Measurements from ENCODE around the gene C11orf42. TPM values are rescaled to one million over a fixed set of nuclear protein-coding genes. Genes with fewer than 3 reads are reported as not detected.
A peak's percentile ranks its signal among the peaks of the same experiment; 100 is the strongest.
"Not testable (repeated sequence)": the region's sequence is repeated elsewhere in the genome, so short reads cannot be mapped to it uniquely, and the experiment has no call there.

C11orf42 gene
- polyA plus RNA-seq, 1 donor: 0.24 TPM

DNA sequence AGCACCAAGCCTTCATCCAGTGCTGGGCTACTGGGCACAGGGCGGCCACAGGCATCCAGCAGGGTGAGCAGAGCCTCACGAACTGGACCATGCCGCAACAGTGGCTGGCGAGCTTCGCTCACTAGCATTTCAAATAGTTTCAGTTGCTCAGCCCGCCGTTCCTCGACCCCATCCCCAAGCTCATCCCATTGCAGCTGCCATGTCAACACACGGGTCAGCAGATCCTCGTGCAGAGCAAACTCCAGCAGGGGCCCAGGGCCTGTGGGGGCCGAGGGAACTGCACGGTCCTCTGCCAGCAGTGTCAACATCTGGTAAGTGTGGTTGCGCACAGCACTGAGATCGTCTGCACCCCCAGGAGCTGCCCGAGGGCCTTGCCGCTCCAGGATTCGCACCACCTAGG lies 18.5 kb downstream of the C11orf42 start:
- DNase-seq (ENCODE audit: low read depth): no peak

DNA sequence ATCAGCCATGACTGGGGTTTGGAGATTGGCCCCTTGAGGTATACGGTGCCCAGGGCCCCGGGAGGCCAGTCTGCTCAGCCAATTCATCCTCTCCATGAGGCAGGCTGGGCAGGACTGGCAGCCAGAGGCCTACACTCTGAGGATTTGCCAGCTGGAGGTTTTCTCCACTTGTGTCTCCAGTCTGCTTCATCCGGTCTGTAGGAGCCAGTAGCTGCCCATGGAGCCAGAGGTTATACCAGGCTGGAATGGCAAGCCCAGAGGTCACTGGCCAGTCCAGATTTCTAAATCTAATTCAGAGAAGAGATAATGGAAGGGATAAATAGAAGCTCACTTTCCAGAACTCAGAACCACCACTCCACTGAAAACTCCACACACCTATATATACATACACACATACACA lies 19.1 kb downstream of the C11orf42 start:
- DNase-seq (ENCODE audit: low read depth): no peak

DNA sequence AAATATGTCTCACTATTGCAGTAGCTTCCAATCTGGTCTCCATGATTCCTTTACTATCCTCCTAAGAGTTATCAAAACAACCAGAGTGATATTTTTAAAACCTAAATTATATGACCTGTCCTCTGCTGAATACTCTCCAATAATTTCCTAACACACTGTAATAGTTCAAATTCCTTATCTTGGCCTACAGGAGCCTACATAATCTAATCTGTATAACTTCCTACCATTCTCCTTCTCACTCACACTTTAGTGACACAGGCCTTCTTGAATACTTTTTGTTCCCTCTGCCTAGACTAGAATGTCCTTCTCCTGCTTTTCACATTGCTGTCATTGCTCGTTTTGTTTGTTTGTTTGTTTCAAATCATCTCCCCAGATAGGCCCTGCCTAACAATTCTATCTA lies 19.7 kb downstream of the C11orf42 start:
- DNase-seq (ENCODE audit: low read depth): no peak

DNA sequence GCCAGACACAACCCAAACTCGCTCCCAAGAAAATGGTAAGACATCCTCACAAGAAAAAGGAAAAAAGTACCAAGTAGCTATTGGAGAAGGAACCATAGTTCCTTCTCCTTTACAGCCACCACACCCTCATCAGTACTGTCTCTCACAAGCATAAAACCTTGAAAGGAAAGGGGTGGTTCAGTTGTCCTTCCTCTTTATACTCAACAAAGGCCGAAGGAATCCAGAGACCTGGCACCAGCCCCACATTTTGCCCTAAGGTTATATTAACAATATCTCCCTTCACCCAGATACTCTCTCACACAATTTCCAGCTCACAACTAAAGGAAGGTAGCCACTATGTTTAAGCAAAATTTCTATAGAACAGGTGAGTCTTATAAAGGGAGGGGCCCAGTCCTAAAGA lies 20.5 kb downstream of the C11orf42 start:
- DNase-seq (ENCODE audit: low read depth): no peak

DNA sequence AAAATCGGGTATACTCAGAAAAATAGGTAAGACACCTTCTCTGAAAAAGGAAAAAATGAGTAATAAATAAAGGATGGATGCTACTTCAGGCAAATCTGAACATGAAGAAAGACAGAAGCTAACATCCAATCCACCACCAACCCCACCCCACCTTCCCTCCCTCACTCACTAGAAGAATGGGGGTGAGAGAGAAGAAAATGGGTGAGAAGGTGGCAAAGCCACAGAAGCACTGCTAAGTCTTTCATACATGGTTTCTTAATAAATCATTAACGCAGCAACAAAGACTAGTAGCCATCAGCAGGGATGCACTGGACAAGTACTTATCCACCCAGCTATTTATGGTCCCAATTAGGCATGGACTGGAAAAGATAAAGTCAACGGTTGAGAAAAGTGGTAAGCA lies 23.2 kb downstream of the C11orf42 start:
- no peak for DNase-seq (ENCODE audit: low read depth)

DNA sequence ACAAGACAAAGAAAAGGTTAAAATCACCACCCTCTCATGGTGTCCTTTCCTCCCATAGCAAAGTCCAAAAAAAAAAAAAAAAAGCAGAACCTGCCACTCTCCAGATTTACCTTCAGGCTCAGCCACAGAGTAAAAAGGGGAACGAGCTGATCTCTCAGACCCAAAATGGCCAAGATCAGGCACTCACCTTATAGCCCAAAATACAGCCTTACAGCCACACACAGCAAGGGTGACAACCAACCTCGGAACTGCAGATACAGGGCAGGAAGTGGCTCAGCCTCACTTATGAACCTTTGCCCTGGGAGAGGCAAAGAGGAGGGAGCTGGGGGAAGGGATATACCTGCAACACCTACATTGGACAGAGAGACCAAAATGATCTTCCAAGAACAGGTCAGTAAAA lies 24.6 kb downstream of the C11orf42 start:
- no peak for DNase-seq (ENCODE audit: low read depth)

DNA sequence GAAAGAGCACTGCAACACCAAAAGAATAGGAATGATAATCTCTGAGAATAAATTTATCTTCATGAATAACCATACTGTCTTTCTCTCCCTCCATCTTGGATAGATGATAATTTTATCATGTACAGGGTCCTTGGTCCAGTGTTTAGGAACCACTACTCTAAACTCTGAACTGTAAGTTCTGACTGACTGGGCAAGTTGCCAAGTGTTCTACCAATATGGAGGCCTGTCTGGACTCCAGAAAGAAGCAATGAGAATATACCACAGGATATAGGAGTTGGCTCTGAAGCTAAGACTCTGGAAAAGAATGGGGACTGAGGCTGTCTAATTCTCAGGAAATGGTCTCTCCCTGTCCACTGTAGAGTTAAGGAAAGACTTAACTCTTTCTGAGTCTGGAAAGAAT lies 27.5 kb downstream of the C11orf42 start:
- no peak for DNase-seq (ENCODE audit: low read depth)

DNA sequence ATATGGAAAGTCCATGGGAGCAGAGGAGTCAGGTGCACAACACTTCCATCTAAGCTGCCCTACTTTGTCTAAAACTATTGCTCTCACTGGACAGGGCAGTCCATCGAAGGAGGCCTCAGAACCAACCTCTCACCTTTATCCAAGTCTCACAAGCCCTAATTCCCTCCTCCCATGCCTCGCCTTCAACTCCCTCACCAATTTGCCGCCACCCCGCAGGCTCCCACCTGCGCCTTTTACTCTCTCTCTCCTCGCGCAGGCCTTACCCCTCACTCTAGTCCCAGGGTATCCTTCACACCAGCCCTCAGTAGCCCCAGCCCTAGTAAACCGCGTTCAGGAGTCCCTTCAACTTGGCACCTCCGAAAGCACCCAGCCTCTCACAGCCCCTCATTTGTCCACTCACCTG lies 28.6 kb downstream of the C11orf42 start:
- no peak for DNase-seq (ENCODE audit: low read depth)

DNA sequence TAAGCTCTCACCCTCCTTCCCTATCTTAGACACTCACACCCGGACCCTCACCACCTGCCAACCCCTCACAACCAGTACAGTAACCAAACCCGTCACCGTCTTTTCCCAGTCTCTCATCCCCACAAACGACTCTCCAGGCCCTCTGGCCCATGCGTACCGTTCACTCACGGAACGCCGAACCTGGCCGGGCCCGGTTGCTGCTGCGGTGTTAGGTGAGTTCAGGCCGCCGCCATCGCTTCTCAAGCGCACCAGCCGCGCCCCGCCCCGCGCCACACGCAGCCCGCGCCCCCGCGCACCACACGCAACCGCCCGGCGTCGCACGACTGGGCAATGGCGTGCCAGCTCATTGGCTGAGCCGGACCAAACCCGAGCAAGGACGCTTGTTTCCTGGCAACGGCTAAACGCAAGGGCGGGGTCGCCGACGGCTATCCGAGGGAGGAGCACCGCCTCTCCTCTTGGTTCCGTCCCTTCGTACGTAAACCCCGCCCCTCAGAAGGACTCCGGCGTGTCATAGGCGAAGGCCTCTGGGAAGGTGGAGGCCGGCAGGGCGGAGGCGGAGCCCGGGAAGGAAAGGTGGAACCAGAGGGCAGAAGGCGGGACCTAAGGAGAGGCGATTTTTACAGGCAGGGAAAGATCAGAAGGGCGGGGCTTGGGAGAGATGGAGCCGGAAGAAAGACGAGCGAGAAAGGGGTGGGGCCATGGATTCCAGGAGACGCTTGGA lies 29.2 kb downstream of the C11orf42 start, which contains the start of gene FHIP1B:
Gene FHIP1B (minus strand): TSS at position 250 of the 721 bp plus-strand sequence. CDS start 10,120 bp downstream, outside the sequence.
- DNase-seq (ENCODE audit: low read depth): peak; percentile 99

DNA sequence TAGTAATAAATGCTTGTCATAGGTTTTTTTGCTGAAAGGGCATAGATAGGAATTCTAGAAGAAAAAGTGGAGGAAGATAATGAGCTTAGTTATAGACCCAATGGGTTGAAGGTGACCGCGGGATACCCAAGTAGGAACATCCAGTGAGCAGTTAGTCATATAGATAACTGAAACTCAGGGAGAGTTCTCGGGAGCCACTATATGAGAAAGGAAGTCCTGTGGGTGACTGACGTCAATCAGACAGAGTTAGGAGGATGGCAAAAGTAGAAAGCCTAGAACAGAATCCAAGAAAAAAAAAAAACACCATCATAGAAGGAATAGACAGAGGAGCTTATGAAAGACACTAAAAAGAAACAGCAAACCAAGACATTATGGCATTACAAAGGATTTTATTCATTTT lies 31.9 kb downstream of the C11orf42 start:
- no peak for DNase-seq (ENCODE audit: low read depth)

DNA sequence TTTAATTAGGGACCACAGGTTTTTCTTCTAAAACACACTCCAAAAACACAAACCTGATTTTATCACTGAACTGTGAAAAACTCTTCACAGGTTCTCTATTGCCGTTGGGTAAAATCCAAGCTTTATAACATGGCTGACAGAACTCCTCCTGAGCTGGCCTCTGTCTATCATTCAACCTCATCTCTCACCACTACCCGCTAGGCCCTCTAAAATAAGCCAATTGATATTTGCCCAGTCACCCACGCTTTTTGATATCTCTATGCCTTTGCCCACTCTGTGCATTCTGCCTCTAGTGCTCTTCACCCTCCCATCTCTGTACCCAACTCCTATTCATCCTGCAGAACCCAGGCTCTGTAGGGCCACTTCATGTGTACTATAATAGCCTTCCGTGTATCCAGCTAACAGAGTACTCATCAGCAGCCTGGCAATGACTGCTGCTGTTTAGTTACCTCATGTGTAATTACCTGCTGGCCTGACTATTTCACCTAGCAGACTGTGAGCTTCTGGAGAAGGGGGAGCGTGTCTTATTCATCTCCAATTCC lies 32.5 kb downstream of the C11orf42 start:
- no peak for DNase-seq (ENCODE audit: low read depth)

DNA sequence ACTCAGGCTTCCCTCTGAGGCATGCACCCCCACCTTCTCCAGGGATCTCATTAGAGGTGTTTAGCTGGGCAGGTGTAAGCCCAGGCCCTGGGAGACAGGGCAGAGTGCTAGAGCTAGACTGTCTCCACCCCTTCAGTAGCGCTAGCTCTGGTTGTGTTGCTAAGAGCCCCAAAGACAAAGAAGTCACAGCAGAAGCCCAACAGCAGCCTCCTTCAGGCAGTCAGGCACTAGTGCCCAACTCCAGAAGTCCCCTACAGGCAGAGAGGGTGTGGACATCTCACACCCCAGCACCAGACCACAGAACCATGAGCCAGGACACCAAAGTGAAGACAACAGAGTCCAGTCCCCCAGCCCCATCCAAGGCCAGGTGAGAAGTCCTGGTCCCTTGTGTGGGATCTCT lies 33.5 kb downstream of the C11orf42 start, which contains the start of gene CNGA4:
Gene CNGA4 (plus strand): TSS at position 188 of the 400 bp plus-strand sequence. CDS start 118 bp downstream, at position 306.
- DNase-seq (ENCODE audit: low read depth): no peak

DNA sequence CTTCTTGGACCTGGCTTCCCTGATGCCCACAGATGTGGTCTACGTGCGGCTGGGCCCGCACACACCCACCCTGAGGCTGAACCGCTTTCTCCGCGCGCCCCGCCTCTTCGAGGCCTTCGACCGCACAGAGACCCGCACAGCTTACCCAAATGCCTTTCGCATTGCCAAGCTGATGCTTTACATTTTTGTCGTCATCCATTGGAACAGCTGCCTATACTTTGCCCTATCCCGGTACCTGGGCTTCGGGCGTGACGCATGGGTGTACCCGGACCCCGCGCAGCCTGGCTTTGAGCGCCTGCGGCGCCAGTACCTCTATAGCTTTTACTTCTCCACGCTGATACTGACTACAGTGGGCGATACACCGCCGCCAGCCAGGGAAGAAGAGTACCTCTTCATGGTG lies 34.8 kb downstream of the C11orf42 start:
- DNase-seq (ENCODE audit: low read depth): no peak

DNA sequence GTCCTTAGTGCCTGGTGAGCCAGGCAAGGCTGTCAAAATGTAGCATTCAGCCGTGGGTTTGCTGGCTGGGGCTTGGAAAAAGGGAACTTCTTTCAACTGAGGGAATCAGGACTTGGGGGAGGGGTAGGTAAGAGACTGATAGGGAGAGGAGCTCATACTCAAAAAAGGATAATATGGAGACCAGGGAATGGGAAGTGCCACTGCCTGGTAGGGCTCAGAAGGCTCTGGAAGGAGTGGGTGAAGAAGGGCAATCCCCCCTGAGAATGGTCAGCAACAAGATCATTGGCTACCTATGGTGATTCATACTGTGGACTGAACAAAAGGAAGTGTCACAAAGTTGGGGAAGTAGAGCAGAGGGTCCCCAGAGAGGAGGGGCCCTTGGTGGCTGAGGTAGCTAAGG lies 35.4 kb downstream of the C11orf42 start:
- DNase-seq (ENCODE audit: low read depth): no peak

DNA sequence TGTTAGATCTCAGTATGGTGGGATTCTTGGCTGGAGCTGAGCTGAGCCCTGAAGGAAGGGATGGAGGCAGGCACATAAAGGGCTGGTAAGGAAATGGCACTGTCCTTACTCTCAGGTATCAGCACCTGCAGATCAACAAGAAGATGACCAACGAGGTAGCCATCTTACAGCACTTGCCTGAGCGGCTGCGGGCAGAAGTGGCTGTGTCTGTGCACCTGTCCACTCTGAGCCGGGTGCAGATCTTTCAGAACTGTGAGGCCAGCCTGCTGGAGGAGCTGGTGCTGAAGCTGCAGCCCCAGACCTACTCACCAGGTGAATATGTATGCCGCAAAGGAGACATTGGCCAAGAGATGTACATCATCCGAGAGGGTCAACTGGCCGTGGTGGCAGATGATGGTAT lies 36.0 kb downstream of the C11orf42 start:
- no peak for DNase-seq (ENCODE audit: low read depth)

DNA sequence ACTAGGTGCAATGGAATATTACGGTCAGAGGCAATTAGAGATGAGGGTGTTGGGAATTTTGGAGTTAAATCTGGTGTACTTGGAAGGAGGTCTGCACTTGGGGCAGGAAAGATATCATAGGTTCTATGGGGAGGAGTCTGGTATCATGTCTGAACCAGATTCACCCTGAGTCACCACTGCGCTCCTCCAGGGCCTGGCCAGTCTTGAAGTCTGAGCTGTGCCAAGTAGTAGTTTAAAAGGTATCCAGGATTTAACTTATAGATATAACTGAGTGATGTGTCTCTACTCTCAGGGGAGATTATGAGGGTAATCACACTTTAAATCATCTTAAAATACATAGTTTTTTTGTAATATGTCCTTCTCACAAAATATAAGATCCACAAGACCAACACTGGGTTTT lies 40.2 kb downstream of the C11orf42 start:
- no peak for DNase-seq (ENCODE audit: low read depth)

DNA sequence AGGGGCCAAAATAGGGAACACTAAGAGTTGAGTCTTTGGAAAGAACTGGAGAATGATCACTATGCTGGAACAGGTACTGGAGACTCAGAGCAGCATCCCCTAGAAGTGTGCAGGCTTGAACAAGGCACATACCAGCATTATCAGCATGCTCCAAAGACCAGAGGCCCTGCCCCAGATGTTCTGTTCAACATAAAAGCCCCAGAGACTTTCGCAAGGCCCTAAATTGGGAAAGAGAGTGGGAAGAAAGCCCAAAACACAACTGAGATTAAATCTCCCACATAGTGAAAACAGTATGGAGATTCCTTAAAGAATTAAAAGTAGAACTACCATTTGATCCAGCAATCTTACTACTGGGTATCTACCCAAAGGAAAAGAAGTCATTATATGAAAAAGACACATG lies 42.9 kb downstream of the C11orf42 start:
- DNase-seq (ENCODE audit: low read depth): no peak

DNA sequence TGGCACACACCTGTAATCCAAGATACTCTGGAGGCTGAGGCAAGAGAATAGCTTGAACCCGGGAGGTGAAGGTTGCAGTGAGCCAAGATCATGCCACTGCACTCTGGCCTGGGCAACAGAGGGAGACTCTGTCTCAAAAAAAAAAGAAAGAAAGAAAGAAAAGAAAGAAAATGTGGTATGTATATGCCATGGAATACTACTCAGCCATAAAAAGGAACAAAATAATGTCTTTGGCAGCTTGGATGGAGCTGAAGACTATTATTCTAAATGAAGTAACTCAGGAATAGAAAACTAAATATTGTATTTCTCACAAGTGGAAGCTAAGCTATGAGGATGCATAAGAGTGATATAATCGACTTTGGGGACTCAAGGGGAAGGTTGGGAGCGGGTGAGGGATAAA lies 43.5 kb downstream of the C11orf42 start:
- not testable (repeated sequence) for DNase-seq (ENCODE audit: low read depth)

DNA sequence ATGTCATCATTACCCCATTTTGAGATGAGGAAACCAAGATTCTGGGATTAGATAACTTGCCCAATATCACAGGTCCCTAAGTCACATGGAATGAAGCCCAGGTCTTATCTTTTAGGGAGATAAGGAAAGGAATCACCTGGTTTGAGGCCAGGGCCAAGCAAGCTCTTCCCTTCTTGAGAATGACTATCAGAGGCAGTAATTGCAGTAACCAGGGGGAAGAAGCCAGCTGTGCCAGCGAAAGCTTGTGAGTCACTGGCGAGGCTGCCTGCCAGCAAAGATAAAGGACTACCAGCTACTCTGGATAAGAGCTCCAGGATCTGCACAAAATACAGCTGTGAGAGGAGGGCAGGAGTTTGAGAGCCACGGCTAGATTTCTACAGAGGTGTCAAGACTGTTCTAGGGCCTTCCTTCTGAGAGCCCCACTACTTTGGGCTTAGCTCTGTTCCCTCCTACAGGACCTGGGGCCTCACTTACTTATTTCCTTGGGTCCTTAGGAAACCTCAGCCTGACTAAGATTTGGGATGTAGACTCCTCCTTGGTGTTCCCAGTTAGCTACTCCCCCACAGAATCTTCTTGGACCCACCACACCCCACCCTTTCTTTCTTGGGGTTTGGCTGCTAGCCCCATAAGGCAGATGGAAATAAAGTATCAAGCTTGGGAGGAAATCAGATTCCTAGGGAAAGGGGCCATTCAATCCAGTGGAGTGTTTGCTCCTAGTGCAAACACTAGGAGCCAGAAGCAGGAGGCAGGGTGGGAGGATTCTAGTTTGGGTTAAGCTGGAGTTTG lies 44.6 kb downstream of the C11orf42 start:
- no peak for DNase-seq (ENCODE audit: low read depth)

DNA sequence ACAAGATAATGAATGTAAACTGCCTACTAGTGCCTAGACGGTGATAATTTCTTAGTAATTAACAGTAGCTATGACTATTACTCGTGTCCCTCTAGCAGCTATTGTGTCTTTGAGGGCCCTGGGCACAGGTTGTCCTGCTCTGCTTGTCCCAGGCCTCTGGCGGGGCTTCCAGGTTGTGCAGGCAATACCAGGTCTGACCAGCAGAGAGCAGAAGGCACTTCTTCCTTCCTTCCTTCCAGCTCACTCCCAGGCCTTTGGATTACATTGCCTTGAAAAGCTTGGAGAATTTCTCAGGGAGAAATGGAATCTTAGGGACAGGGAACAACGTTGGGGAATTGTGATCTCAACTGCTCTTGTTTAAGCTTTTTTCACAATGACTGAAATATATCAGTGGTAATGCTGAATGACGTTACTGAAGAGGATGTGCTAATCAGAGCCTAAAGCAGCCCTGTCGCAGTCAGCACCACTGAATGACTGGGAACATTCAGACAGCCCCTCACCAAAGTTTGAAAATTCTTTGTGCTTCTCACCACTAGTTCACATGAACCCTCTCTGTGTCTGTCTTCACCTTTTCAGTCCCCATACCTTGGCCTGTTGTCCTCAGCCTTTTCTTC lies 45.9 kb downstream of the C11orf42 start:
- peak; percentile 43 for DNase-seq (ENCODE audit: low read depth)

DNA sequence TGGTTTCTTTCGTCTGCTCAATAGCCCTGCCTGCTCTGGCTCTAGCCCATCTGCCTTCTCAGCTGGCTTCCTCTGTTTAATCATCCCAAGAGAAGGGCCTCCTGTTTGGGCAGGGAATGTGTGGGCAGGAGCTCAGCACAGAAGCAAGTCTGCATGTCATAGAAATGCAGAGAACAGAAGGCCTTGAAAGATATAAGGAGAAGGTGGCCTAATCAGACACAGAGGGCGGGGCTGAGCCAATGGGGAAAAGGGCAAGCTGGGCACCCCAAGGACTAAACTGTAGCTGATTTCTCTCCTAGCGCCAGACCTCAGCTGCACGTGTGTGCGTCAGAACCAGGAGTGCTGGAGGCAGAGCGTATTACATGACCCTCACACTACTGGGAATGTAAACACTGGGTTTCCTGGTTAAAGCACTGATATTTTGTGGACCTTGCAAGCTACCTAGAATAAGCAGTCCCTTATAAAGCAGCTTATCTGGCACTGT lies 46.7 kb downstream of the C11orf42 start:
- DNase-seq (ENCODE audit: low read depth): no peak

DNA sequence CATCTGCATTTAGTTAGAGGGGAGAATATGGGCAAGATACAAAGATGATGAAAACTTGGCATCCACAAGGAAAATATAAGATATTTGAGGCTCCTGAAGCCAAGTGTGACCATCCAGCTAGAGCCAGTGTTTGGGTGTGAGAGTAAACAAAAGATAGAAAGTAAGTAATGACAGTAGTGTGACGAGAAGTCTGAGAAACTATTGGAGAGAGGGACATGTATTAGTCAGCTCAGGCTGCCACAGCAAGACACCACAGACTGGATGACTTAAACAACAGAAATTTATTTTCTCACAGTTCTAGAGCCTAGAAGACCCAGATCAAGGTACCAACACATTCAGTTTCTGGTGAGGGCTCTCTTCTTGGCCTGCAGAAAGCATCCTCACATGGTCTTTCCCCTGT lies 47.8 kb downstream of the C11orf42 start:
- no peak for DNase-seq (ENCODE audit: low read depth)

Measured in forelimb muscle (tissue), 1 donor.